ENCODE measurements around the gene HOXA9. TPM values are rescaled to one million over a fixed set of nuclear protein-coding genes. Genes with fewer than 3 reads are reported as not detected.

Gene HOXA9
- total RNA-seq, 2 experiments from 2014 or later, result not detected

DNA sequence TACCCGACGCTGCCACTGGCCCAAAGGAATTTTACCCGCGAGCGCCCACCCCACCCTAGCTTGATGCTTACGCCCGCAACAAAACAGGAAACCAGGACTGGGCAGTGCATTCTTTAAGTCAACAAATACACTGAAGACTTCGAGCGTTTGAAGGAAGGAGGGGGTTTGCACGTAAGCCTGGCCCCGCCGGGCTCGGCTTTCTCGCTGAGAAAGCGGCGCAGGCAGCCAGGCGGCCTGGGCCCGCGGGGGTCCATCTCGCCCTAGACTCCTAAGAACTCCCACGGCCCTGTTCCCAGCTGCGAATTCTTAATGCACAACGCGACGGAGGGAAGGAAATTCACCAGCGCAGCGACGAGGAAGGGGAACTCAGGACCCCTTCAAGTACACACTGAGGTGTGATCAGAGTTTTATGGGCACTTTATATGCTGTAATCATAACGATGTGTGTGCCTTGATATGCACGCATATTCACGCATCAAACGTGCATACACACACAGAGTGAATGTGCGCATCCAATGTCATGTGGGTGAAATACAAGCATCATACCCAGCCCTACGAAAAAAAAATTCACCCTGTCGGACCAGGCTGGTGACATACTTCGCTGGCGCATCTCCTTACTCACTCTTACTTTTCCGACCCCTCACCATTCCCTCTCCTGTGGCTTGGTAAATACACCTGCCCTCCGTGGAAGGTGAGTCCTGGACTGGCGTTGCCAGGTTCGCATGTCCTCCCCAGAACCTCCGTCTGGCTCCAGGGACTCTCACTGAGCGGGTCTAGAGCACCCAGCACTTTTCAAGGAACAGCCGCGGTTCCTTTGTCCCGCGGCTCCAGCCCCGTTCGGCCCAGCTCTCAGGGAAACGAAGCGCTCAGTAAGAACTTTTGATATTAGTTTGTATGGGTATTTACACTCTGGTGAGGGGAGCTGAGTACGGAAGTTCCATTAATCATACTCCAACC lies 40.3 kb upstream of the HOXA9 start:
- H3K4me3 ChIP-seq (ENCODE audit: low read depth, low read length, poor library complexity, severe bottlenecking), result no peak overlapping the region
- H3K27ac ChIP-seq (ENCODE audit: low read depth, low read length, poor library complexity, severe bottlenecking), result no peak overlapping the region
- H3K4me1 ChIP-seq (ENCODE audit: insufficient read depth, low read length, poor library complexity, severe bottlenecking), result peaks cover 14% of the 10 kb centered on the region
- TF ChIP-seq, protein P1, sequence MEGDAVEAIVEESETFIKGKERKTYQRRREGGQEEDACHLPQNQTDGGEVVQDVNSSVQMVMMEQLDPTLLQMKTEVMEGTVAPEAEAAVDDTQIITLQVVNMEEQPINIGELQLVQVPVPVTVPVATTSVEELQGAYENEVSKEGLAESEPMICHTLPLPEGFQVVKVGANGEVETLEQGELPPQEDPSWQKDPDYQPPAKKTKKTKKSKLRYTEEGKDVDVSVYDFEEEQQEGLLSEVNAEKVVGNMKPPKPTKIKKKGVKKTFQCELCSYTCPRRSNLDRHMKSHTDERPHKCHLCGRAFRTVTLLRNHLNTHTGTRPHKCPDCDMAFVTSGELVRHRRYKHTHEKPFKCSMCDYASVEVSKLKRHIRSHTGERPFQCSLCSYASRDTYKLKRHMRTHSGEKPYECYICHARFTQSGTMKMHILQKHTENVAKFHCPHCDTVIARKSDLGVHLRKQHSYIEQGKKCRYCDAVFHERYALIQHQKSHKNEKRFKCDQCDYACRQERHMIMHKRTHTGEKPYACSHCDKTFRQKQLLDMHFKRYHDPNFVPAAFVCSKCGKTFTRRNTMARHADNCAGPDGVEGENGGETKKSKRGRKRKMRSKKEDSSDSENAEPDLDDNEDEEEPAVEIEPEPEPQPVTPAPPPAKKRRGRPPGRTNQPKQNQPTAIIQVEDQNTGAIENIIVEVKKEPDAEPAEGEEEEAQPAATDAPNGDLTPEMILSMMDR (conservative IDR thresholded peaks at IDR 0.05; ENCODE audit: low read length), result no peak
- TF ChIP-seq EZH2phosphoT487 (IDR thresholded peaks at IDR 0.05; ENCODE audit: borderline replicate concordance, low read depth, low read length), result no peak
- H3K36me3 ChIP-seq (ENCODE audit: insufficient read depth, low read length), result no peaks in the 10 kb centered on the region
- H3K9me3 ChIP-seq (ENCODE audit: low read length), result no peaks in the 10 kb centered on the region
- BruUV-seq (replicated peaks), result no TSS peak
- H3K79me2 ChIP-seq (ENCODE audit: insufficient read depth, low read depth, low read length), result no peaks in the 10 kb centered on the region
- no peak for DNase-seq (ENCODE audit: low spot score)
- intact Hi-C loops (cut with micrococcal nuclease; ENCODE audit: unreplicated experiment), result no loop called here
- H3K4me2 ChIP-seq (ENCODE audit: low read length), result no peak overlapping the region
- H4K20me1 ChIP-seq (ENCODE audit: insufficient read depth, low read length), result no peaks in the 10 kb centered on the region
- H3K9me2 ChIP-seq (ENCODE audit: insufficient read depth, low read length), result no peaks in the 10 kb centered on the region
- no peak overlapping the region for H2AFZ ChIP-seq (ENCODE audit: low read length)
- POLR2A ChIA-PET, result no interaction called here
- CTCF ChIA-PET (ENCODE audit: unreplicated experiment), result no interaction called here

DNA sequence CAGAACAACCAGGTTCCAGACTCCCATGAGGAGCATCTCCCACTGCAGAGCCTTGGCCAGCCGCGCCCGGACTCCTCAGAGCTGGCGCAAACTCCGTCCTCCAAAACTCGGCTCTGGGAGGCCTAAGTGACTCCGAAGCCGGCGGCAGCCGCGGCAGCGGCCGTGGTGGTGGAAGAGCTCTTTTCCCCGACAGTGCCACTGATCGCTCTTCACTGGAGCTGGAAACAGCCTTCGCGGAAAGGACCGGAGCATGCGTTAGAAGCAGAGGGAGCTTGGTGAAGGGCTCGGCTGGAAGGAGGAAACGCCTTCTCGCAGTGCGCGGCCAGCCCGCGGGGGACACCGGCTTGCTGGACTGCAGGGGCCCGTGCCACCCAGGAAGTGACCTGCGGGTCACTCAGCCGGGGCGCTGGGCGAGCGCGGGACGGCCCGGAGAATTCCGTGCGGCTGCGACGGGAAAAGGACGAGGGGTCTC lies 39.5 kb upstream of the HOXA9 start:
- no TSS peak for BruUV-seq (replicated peaks)
- Histone ChIP-seq H3K4me2 (ENCODE audit: low read length) (no peak overlapping the region), H3K4me3 (ENCODE audit: low read depth, low read length, poor library complexity, severe bottlenecking) (no peak overlapping the region), H2AFZ (ENCODE audit: low read length) (no peak overlapping the region), H3K9me3 (ENCODE audit: low read length) (no peaks in the 10 kb centered on the region), H3K79me2 (ENCODE audit: insufficient read depth, low read depth, low read length) (no peaks in the 10 kb centered on the region), H3K9me2 (ENCODE audit: insufficient read depth, low read length) (no peaks in the 10 kb centered on the region), H4K20me1 (ENCODE audit: insufficient read depth, low read length) (no peaks in the 10 kb centered on the region), H3K36me3 (ENCODE audit: insufficient read depth, low read length) (no peaks in the 10 kb centered on the region), H3K4me1 (ENCODE audit: insufficient read depth, low read length, poor library complexity, severe bottlenecking) (peaks cover 17% of the 10 kb centered on the region), H3K27ac (ENCODE audit: low read depth, low read length, poor library complexity, severe bottlenecking) (no peak overlapping the region)
- intact Hi-C loops (cut with micrococcal nuclease; ENCODE audit: unreplicated experiment), result no loop called here
- POLR2A ChIA-PET, result no interaction called here
- TF ChIP-seq EZH2phosphoT487 (IDR thresholded peaks at IDR 0.05; ENCODE audit: borderline replicate concordance, low read depth, low read length), result no peak
- TF ChIP-seq, protein P1 (conservative IDR thresholded peaks at IDR 0.05; ENCODE audit: low read length), result no peak
- CTCF ChIA-PET (ENCODE audit: unreplicated experiment), result no interaction called here
- DNase-seq (ENCODE audit: low spot score), result no peak

All from OCI-LY7 (cell line).